Neural cell (in vitro differentiated cells): Measurements from ENCODE around the gene SERPINA3. TPM values are rescaled to one million over a fixed set of nuclear protein-coding genes. Genes with fewer than 3 reads are reported as not detected.

Experiments
- H2AFZ ChIP-seq: fragments of 200-600, 300-800 bp; sonication (generic), shearing (Covaris generic); 2 replicates; pipeline ENCODE4 v1.6.0; 2014; ENCODE audit warnings: low read depth, mild to moderate bottlenecking, antibody characterized with exemption, low read length, moderate library complexity
- H3F3A ChIP-seq: fragments of 200-600 bp; shearing (Covaris generic); 2 replicates; pipeline ENCODE4 v1.6.1; 2016; ENCODE audit warnings: mild to moderate bottlenecking, moderate library complexity, mixed read lengths, antibody characterized with exemption, low read length; ENCODE audit not compliant: insufficient read depth, poor library complexity, severe bottlenecking
- H3K27ac ChIP-seq: fragments of 200-600, 300-800 bp; sonication (generic), shearing (Covaris generic); 2 replicates; pipeline ENCODE4 v1.5.1; 2014; ENCODE audit warnings: mild to moderate bottlenecking, low read length, moderate library complexity
- H3K27me3 ChIP-seq: fragments of 300-800, 200-600 bp; sonication (generic), shearing (Covaris generic); 2 replicates; pipeline ENCODE4 v1.6.0; 2014; ENCODE audit warnings: mild to moderate bottlenecking, low read depth, low read length, moderate library complexity; ENCODE audit not compliant: insufficient read depth
- H3K36me3 ChIP-seq: fragments of 300-800, 200-600 bp; sonication (generic), shearing (Covaris generic); 2 replicates; pipeline ENCODE4 v1.5.1; 2014; ENCODE audit warnings: mild to moderate bottlenecking, antibody characterized with exemption, low read length, moderate library complexity; ENCODE audit not compliant: insufficient read depth
- H3K4me2 ChIP-seq: fragments of 300-800, 200-600 bp; sonication (generic), shearing (Covaris generic); 2 replicates; pipeline ENCODE4 v1.6.0; 2014; ENCODE audit warnings: mild to moderate bottlenecking, low read length
- H3K4me3 ChIP-seq: fragments of 300-800, 200-600 bp; sonication (generic), shearing (Covaris generic); 2 replicates; pipeline ENCODE4 v1.5.1; 2014; ENCODE audit warnings: mild to moderate bottlenecking, low read length, moderate library complexity
- H3K79me2 ChIP-seq: fragments of 200-600 bp; shearing (Covaris generic); replicated peaks from 2 replicates; pipeline ENCODE4 v1.6.0; 2014; ENCODE audit warnings: mild to moderate bottlenecking, low read length, moderate library complexity; ENCODE audit not compliant: insufficient read depth
- H3K9ac ChIP-seq: fragments of 300-800, 200-600 bp; sonication (generic), shearing (Covaris generic); 2 replicates; pipeline ENCODE4 v1.6.1; 2016; ENCODE audit warnings: mild to moderate bottlenecking, low read length, mixed read lengths
- H3K9me2 ChIP-seq: fragments of 200-600 bp; shearing (Covaris generic); 2 replicates; pipeline ENCODE4 v1.6.1; 2016; ENCODE audit warnings: mild to moderate bottlenecking, low read length, mixed read lengths; ENCODE audit not compliant: insufficient read depth
- H3K9me3 ChIP-seq: fragments of 200-600, 300-800 bp; sonication (generic), shearing (Covaris generic); 2 replicates; pipeline ENCODE4 v1.6.1; 2016; ENCODE audit warnings: mild to moderate bottlenecking, mixed run types, low read length, moderate library complexity, mixed read lengths
- H4K20me1 ChIP-seq: fragments of 200-600 bp; shearing (Covaris generic); 2 replicates; pipeline ENCODE4 v1.6.1; 2016; ENCODE audit warnings: mild to moderate bottlenecking, mixed run types; ENCODE audit not compliant: insufficient read depth
- EP300 ChIP-seq: fragments of 450-650 bp; conservative IDR thresholded peaks from 2 replicates; pipeline ENCODE4 v1.6.1; 2014; ENCODE audit warnings: antibody characterized with exemption, mild to moderate bottlenecking, moderate library complexity; ENCODE audit not compliant: poor library complexity, severe bottlenecking
- EZH2 ChIP-seq: fragments of 200-600, 300-800 bp; shearing (Covaris generic), sonication (generic); IDR thresholded peaks from 2 replicates; pipeline ENCODE4 v1.6.1; 2014; ENCODE audit warnings: antibody characterized with exemption, low read length, borderline replicate concordance, mild to moderate bottlenecking; ENCODE audit not compliant: insufficient read depth, poor library complexity, severe bottlenecking
- MXI1 ChIP-seq: fragments of 450-650 bp; conservative IDR thresholded peaks from 2 replicates; pipeline ENCODE4 v1.6.1; 2014; ENCODE audit warnings: antibody characterized with exemption, mild to moderate bottlenecking; ENCODE audit not compliant: poor library complexity, severe bottlenecking
- POLR2AphosphoS5 ChIP-seq: IDR thresholded peaks from 2 replicates; pipeline ENCODE4 v1.6.1; 2012
- RAD21 ChIP-seq: fragments of 450-650 bp; conservative IDR thresholded peaks from 2 replicates; pipeline ENCODE4 v1.6.1; 2014; ENCODE audit warnings: antibody characterized with exemption, mild to moderate bottlenecking, moderate library complexity
- SMC3 ChIP-seq: fragments of 450-650 bp; conservative IDR thresholded peaks from 2 replicates; pipeline ENCODE4 v1.6.1; 2014; ENCODE audit warnings: antibody characterized with exemption, mild to moderate bottlenecking, moderate library complexity; ENCODE audit not compliant: poor library complexity
- TAF1 ChIP-seq: IDR thresholded peaks from 2 replicates; pipeline ENCODE4 v1.6.1; 2012; ENCODE audit warnings: low read depth
- polyA plus RNA-seq: library from polyadenylated mRNA; depleted of rRNA; stranded (reverse); fragments of >200 nt; gene quantifications from 2 replicates; pipeline ENCODE4 v1.2.3, GENCODE V29; 2014
- TF ChIP-seq, protein P1 (sequence below): fragments of 450-650 bp; IDR thresholded peaks from 2 replicates; pipeline ENCODE4 v1.5.1; 2014; ENCODE audit warnings: antibody characterized with exemption, mild to moderate bottlenecking, moderate library complexity; ENCODE audit not compliant: poor library complexity, severe bottlenecking
- TF ChIP-seq, protein P2 (sequence below): IDR thresholded peaks from 2 replicates; pipeline ENCODE4 v1.6.1; 2012; ENCODE audit warnings: borderline replicate concordance

SERPINA3 gene
- polyA plus RNA-seq, 1 donor from 2014 or later: not detected

GRCh38 chr14:94631536-94632304, 19.5 kb downstream of the SERPINA3 start:
- H4K20me1 ChIP-seq: no peaks in the 10 kb centered on the region
- no peak overlapping the region for H2AFZ ChIP-seq
- no peak overlapping the region for H3K4me3 ChIP-seq
- no peaks in the 10 kb centered on the region for H3K9me2 ChIP-seq
- H3F3A ChIP-seq: no peaks in the 10 kb centered on the region
- H3K36me3 ChIP-seq: no peaks in the 10 kb centered on the region
- no peak overlapping the region for H3K9ac ChIP-seq
- H3K79me2 ChIP-seq: no peaks in the 10 kb centered on the region
- TF ChIP-seq EZH2: no peak
- TF ChIP-seq TAF1: no peak
- no peak overlapping the region for H3K4me2 ChIP-seq
- H3K27me3 ChIP-seq: no peaks in the 10 kb centered on the region
- H3K27ac ChIP-seq: no peak overlapping the region
- H3K9me3 ChIP-seq: no peaks in the 10 kb centered on the region

DNA sequence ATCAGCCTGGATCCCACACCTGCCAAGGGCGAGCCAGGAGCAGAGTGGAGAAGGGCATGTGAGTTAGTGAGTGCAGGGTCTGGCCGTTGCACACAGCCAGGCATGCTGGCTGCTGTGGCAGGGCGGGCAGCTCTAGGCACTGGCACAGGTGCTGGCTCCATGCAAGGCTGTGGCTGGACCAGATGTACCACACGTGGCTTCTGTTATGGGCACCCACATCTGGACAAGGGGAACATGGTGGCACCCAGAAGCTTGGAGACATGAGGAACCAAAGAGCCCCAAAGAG, 20.1 kb downstream of the SERPINA3 start:
- H4K20me1 ChIP-seq: no peaks in the 10 kb centered on the region
- H3F3A ChIP-seq: no peaks in the 10 kb centered on the region
- H2AFZ ChIP-seq: no peak overlapping the region
- no peaks in the 10 kb centered on the region for H3K27me3 ChIP-seq
- no peaks in the 10 kb centered on the region for H3K79me2 ChIP-seq
- no peaks in the 10 kb centered on the region for H3K9me3 ChIP-seq
- no peaks in the 10 kb centered on the region for H3K36me3 ChIP-seq
- H3K4me3 ChIP-seq: no peak overlapping the region
- H3K9ac ChIP-seq: no peak overlapping the region
- H3K4me2 ChIP-seq: no peak overlapping the region
- TF ChIP-seq TAF1 (no peak), SMC3 (no peak), EP300 (no peak), MXI1 (no peak), POLR2AphosphoS5 (no peak), RAD21 (no peak), EZH2 (no peak)
- TF ChIP-seq, protein P1, sequence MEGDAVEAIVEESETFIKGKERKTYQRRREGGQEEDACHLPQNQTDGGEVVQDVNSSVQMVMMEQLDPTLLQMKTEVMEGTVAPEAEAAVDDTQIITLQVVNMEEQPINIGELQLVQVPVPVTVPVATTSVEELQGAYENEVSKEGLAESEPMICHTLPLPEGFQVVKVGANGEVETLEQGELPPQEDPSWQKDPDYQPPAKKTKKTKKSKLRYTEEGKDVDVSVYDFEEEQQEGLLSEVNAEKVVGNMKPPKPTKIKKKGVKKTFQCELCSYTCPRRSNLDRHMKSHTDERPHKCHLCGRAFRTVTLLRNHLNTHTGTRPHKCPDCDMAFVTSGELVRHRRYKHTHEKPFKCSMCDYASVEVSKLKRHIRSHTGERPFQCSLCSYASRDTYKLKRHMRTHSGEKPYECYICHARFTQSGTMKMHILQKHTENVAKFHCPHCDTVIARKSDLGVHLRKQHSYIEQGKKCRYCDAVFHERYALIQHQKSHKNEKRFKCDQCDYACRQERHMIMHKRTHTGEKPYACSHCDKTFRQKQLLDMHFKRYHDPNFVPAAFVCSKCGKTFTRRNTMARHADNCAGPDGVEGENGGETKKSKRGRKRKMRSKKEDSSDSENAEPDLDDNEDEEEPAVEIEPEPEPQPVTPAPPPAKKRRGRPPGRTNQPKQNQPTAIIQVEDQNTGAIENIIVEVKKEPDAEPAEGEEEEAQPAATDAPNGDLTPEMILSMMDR: no peak
- TF ChIP-seq, protein P2, sequence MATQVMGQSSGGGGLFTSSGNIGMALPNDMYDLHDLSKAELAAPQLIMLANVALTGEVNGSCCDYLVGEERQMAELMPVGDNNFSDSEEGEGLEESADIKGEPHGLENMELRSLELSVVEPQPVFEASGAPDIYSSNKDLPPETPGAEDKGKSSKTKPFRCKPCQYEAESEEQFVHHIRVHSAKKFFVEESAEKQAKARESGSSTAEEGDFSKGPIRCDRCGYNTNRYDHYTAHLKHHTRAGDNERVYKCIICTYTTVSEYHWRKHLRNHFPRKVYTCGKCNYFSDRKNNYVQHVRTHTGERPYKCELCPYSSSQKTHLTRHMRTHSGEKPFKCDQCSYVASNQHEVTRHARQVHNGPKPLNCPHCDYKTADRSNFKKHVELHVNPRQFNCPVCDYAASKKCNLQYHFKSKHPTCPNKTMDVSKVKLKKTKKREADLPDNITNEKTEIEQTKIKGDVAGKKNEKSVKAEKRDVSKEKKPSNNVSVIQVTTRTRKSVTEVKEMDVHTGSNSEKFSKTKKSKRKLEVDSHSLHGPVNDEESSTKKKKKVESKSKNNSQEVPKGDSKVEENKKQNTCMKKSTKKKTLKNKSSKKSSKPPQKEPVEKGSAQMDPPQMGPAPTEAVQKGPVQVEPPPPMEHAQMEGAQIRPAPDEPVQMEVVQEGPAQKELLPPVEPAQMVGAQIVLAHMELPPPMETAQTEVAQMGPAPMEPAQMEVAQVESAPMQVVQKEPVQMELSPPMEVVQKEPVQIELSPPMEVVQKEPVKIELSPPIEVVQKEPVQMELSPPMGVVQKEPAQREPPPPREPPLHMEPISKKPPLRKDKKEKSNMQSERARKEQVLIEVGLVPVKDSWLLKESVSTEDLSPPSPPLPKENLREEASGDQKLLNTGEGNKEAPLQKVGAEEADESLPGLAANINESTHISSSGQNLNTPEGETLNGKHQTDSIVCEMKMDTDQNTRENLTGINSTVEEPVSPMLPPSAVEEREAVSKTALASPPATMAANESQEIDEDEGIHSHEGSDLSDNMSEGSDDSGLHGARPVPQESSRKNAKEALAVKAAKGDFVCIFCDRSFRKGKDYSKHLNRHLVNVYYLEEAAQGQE: no peak
- H3K27ac ChIP-seq: no peak overlapping the region
- no peaks in the 10 kb centered on the region for H3K9me2 ChIP-seq
